K562 (cell line): ENCODE results near the gene KCNMB2. TPM values are rescaled to one million over a fixed set of nuclear protein-coding genes. Genes with fewer than 3 reads are reported as not detected.

Source experiments
- ATAC-seq: fragments of 200-7000 bp; cut with Tn5 transposase; 3 replicates; pipeline ENCODE4 v1.9.1; 2020; ENCODE audit warnings: moderate library complexity
- BruUV-seq: library from RNA; stranded (reverse); fragments of 400-500 nt; replicated peaks from 2 replicates; lab custom pipeline; 2021; lab: Mats Ljungman, UMichigan
- CTCF ChIA-PET: fragments of 300-600 bp; formaldehyde crosslinking; extraction: SDS; loops from one replicate; lab custom pipeline; 2021; ENCODE audit warnings: low intra/inter-chr PET ratio; lab: Yijun Ruan, JAX
- POLR2A ChIA-PET: fragments of 300-600, 350-650 bp; sonication (Branson Sonifier 250); formaldehyde crosslinking; extraction: SDS; loops from one replicate; lab custom pipeline; 2021; ENCODE audit warnings: antibody characterized with exemption, inconsistent platforms; lab: Yijun Ruan, JAX
- DNase-seq, 4 experiments: peaks; one replicate each; pipeline versions ENCODE4 v3.0.0 to v3.0.0-alpha.2; 2011 to 2018; ENCODE audit warnings: low spot score in 3 of 4, mixed read lengths in 3 of 4; ENCODE audit errors: extremely low read depth in 1 of 4
- FAIRE-seq: peaks from 2 replicates; lab custom pipeline; 2011; peaks lifted over from hg19 to GRCh38; lab: Jason Lieb, UNC
- H2AFZ ChIP-seq: 2 replicates; pipeline ENCODE4 v1.6.0; 2011; ENCODE audit warnings: low read depth, low read length, control low read depth, inconsistent platforms
- H3K27ac ChIP-seq: fragments of 200-600 bp; 3 replicates; pipeline ENCODE4 v1.8.0; 2011; ENCODE audit warnings: low read depth, mild to moderate bottlenecking, control low read depth, inconsistent platforms, low read length, moderate library complexity, mixed read lengths; ENCODE audit errors: extremely low read depth
- H3K27me3 ChIP-seq, 2 experiments: fragments of 300-600 bp in 1 of 2; 2 replicates in 1 of 2; 3 replicates in 1 of 2; pipeline versions ENCODE4 v1.6.0 to v1.8.0; 2011; ENCODE audit warnings: inconsistent platforms in 2 of 2, low read length in 2 of 2, mild to moderate bottlenecking in 1 of 2, mixed read lengths in 1 of 2, moderate library complexity in 1 of 2; ENCODE audit not compliant: control insufficient read depth in 2 of 2, insufficient read depth in 2 of 2
- H3K36me3 ChIP-seq: fragments of 300-600 bp; 3 replicates; pipeline ENCODE4 v1.8.0; 2011; ENCODE audit warnings: mild to moderate bottlenecking, low read length, inconsistent platforms; ENCODE audit not compliant: control insufficient read depth, insufficient read depth
- H3K4me1 ChIP-seq, 2 experiments: fragments of 200-600 bp in 1 of 2; replicated peaks in 1 of 2; 2 replicates in 1 of 2; 3 replicates in 1 of 2; pipeline versions ENCODE4 v1.5.1 to v1.8.0; 2011; ENCODE audit warnings: inconsistent platforms in 2 of 2, low read length in 2 of 2, mild to moderate bottlenecking in 1 of 2, mixed read lengths in 1 of 2, moderate library complexity in 1 of 2; ENCODE audit not compliant: control insufficient read depth in 2 of 2, insufficient read depth in 2 of 2
- H3K4me2 ChIP-seq: 2 replicates; pipeline ENCODE4 v1.6.1; 2011; ENCODE audit warnings: low read length, control low read depth, inconsistent platforms, mixed read lengths; ENCODE audit not compliant: insufficient read depth
- H3K4me3 ChIP-seq: fragments of 200-600 bp; sonication (generic), shearing (Covaris generic); 2 replicates; pipeline ENCODE4 v1.5.1; 2016; ENCODE audit warnings: control low read depth, inconsistent platforms
- H3K79me2 ChIP-seq: fragments of 200-600 bp; 3 replicates; pipeline ENCODE4 v1.8.0; 2011; ENCODE audit warnings: low read length, inconsistent platforms; ENCODE audit not compliant: control insufficient read depth, insufficient read depth
- H3K9ac ChIP-seq, 2 experiments: 2 replicates each; pipeline versions ENCODE4 v1.6.0 to v1.6.1; 2011; ENCODE audit warnings: low read depth in 2 of 2, low read length in 2 of 2, control low read depth in 1 of 2, inconsistent platforms in 1 of 2, mild to moderate bottlenecking in 1 of 2, mixed read lengths in 1 of 2; ENCODE audit not compliant: insufficient read depth in 1 of 2
- H3K9me1 ChIP-seq: one replicate; pipeline ENCODE4 v1.6.0; 2011; ENCODE audit warnings: inconsistent platforms, mild to moderate bottlenecking, low read length, moderate library complexity; ENCODE audit not compliant: control insufficient read depth, insufficient read depth
- H3K9me3 ChIP-seq: replicated peaks from 2 replicates; pipeline ENCODE4 v1.5.1; 2011; ENCODE audit warnings: low read depth, low read length, inconsistent platforms; ENCODE audit not compliant: control insufficient read depth, insufficient read depth
- H4K20me1 ChIP-seq: replicated peaks from 2 replicates; pipeline ENCODE4 v1.6.1; 2011; ENCODE audit warnings: low read length, inconsistent platforms, mixed read lengths; ENCODE audit not compliant: control insufficient read depth, insufficient read depth
- BMI1 ChIP-seq: fragments of 150-350 bp; IDR thresholded peaks from 2 replicates; pipeline ENCODE4 v1.6.1; 2014; ENCODE audit warnings: low read length
- HNRNPL ChIP-seq: fragments of 200-400 bp; formaldehyde crosslinking; IDR thresholded peaks from 2 replicates; pipeline ENCODE4 v1.6.1; 2017; ENCODE audit warnings: low read depth, mild to moderate bottlenecking, low read length
- MEIS2 ChIP-seq: fragments of 450-650 bp; IDR thresholded peaks from 2 replicates; pipeline ENCODE4 v1.6.1; 2014; ENCODE audit warnings: mild to moderate bottlenecking; ENCODE audit not compliant: partially characterized antibody
- MYNN ChIP-seq, 2 experiments: sonication (generic); formaldehyde crosslinking in 1 of 2; IDR thresholded peaks; 2 replicates each; pipeline versions ENCODE4 v1.5.0 to v1.6.1; 2016 to 2020; ENCODE audit warnings: antibody characterized with exemption in 1 of 2, missing genetic modification reagents in 1 of 2
- NCOR1 ChIP-seq: fragments of 450-650 bp; IDR thresholded peaks from 2 replicates; pipeline ENCODE4 v1.6.1; 2016; ENCODE audit warnings: mild to moderate bottlenecking, moderate library complexity
- NONO ChIP-seq, 2 experiments: fragments of 200-400 bp in 1 of 2; fragments of 450-650 bp in 1 of 2; formaldehyde crosslinking in 1 of 2; IDR thresholded peaks; 2 replicates each; pipeline ENCODE4 v1.6.1; 2017; ENCODE audit warnings: low read depth in 2 of 2, mild to moderate bottlenecking in 2 of 2, moderate library complexity in 2 of 2, low read length in 1 of 2
- PRDM10 ChIP-seq: fragments of 450-650 bp; IDR thresholded peaks from 2 replicates; pipeline ENCODE4 v1.6.1; 2018; ENCODE audit not compliant: partially characterized antibody
- SMARCB1 ChIP-seq: IDR thresholded peaks from 2 replicates; pipeline ENCODE4 v1.6.1; 2011; ENCODE audit warnings: improper control_type of control experiment, low read depth; ENCODE audit not compliant: insufficient read length
- U2AF1 ChIP-seq: fragments of 200-400 bp; formaldehyde crosslinking; optimal IDR thresholded peaks from 2 replicates; pipeline ENCODE3; 2017; ENCODE audit warnings: mild to moderate bottlenecking, low read depth, low read length, moderate library complexity
- ZNF511 ChIP-seq: sonication (generic); formaldehyde crosslinking; IDR thresholded peaks from 2 replicates; pipeline ENCODE4 v1.8.0; 2022; ENCODE audit warnings: mild to moderate bottlenecking, missing genetic modification reagents
- ZNF79 ChIP-seq: fragments of 250-450 bp; sonication (Bioruptor Pico); IDR thresholded peaks from 2 replicates; pipeline ENCODE4 v1.4.0; 2020; ENCODE audit warnings: low read depth, mild to moderate bottlenecking, moderate library complexity
- WGBS: fragments of 100-300 bp; shearing (Covaris generic); methylation state at CpG from one replicate; pipeline ENCODE4 v1.1.6; 2016; ENCODE audit warnings: low coverage, mixed read lengths; ENCODE audit not compliant: insufficient coverage; ENCODE audit errors: missing lambda C conversion rate; 5-methylcytosine and 5-hydroxymethylcytosine counted together
- in situ Hi-C: fragments of 300-500 bp; cut with MboI; formaldehyde crosslinking; loops from 4 replicates; pipeline ENCODE4 v1.15.0; 2018; ENCODE audit warnings: inconsistent platforms, mixed read lengths
- intact Hi-C: fragments of 100-400 bp; cut with micrococcal nuclease; formaldehyde crosslinking; loops from 2 replicates; pipeline ENCODE4 v1.14.2; 2022
- polyA plus RNA-seq, 8 experiments: library from polyadenylated mRNA; depleted of rRNA in 4 of 8; stranded (reverse) in 5 of 8; unstranded in 3 of 8; fragments of >200 nt; fragmentation: Nextera tagmentation in 2 of 8; fragmentation: Illumina TruSeq in 1 of 8; extraction: Ambion mirVana in 2 of 8; extraction: Trizol in 1 of 8; gene quantifications; 2 replicates each; pipeline versions ENCODE4 v1.2.1 to v1.2.3, GENCODE V29; 2011 to 2014; ENCODE audit warnings: inconsistent platforms in 1 of 8, missing spikeins in 1 of 8
- total RNA-seq, 7 experiments: library from RNA; depleted of rRNA in 6 of 7; stranded (reverse); fragments of >200 nt in 6 of 7; fragmentation: Illumina TruSeq in 2 of 7; extraction: Trizol in 2 of 7; gene quantifications; 2 replicates each; pipeline versions ENCODE4 v1.2.1 to v1.2.3, GENCODE V29; 2011 to 2021; ENCODE audit warnings: low replicate concordance in 1 of 7

Gene KCNMB2
- total and polyA plus RNA-seq, 9 of the 15 experiments (the other 6 are each of a cell fraction or from before 2014, with no cell fraction given) = 0.04 to 0.15 TPM; not detected in 7

GRCh38 chr3:178699364-178699763 lies 163.1 kb downstream of the KCNMB2 start:
- H3K4me3 ChIP-seq = no peak overlapping the region
- no peaks in the 10 kb centered on the region for H3K9me3 ChIP-seq
- no peaks in the 10 kb centered on the region for H3K9me1 ChIP-seq
- ChIA-PET CTCF (no interaction called here), POLR2A (no interaction called here)
- H3K4me1 ChIP-seq = no peaks in the 10 kb centered on the region
- no peaks in the 10 kb centered on the region for H4K20me1 ChIP-seq
- H3K27me3 ChIP-seq = no peaks in the 10 kb centered on the region
- no peak overlapping the region for H3K4me2 ChIP-seq
- no peak for DNase-seq
- H2AFZ ChIP-seq = no peak overlapping the region
- no peaks in the 10 kb centered on the region for H3K36me3 ChIP-seq
- in situ Hi-C loops (no loop called here), intact Hi-C loops (no loop called here)
- no TSS peak for BruUV-seq
- no peak for ATAC-seq
- FAIRE-seq = no peak
- no peaks in the 10 kb centered on the region for H3K79me2 ChIP-seq
- H3K27ac ChIP-seq = no peak overlapping the region
- H3K9ac ChIP-seq = no peak overlapping the region
- 6% methylated on average over 3 of the region's 4 CpGs for WGBS
- TF ChIP-seq SMARCB1 (no peak), NCOR1 (no peak), ZNF79 (CRISPR knock-in tag) (no peak), PRDM10 (no peak), BMI1 (no peak), MYNN (IDR thresholded peaks at IDR 0.05) (no peak), MYNN (CRISPR knock-in tag; IDR thresholded peaks at IDR 0.05) (no peak), NONO (IDR thresholded peaks at IDR 0.05; ENCODE audit: low read depth in 2 of 2, low read length in 1 of 2) (no peak), MEIS2 (no peak), ZNF511 (no peak), U2AF1 (no peak), HNRNPL (no peak)
